SK-N-SH treated with all-trans-retinoic acid at 6 μM for 48 hours (cell line): ENCODE results near the gene PARVB.

Experiments used
- ATAC-seq: fragments of 200-7000 bp; cut with Tn5 transposase; 3 replicates; pipeline ENCODE4 v1.9.1; 2020; ENCODE audit warnings: mild to moderate bottlenecking, moderate library complexity
- ARNTL ChIP-seq: fragments of 450-650 bp; formaldehyde crosslinking; IDR thresholded peaks from 2 replicates; pipeline ENCODE4 v1.5.0; 2020; ENCODE audit warnings: low read depth, mild to moderate bottlenecking, moderate library complexity, borderline replicate concordance
- BACH2 ChIP-seq: fragments of 250-450 bp; sonication (Bioruptor Pico); IDR thresholded peaks from 2 replicates; pipeline ENCODE4 v1.9.0; 2021; ENCODE audit warnings: mild to moderate bottlenecking, borderline replicate concordance
- CSDC2 ChIP-seq: fragments of 250-450 bp; sonication (Bioruptor Pico); IDR thresholded peaks from 2 replicates; pipeline ENCODE4 v1.5.0; 2020; ENCODE audit warnings: mild to moderate bottlenecking, moderate library complexity
- ESRRG ChIP-seq: fragments of 250-450 bp; sonication (Bioruptor Pico); IDR thresholded peaks from 2 replicates; pipeline ENCODE4 v1.6.1; 2021; ENCODE audit warnings: mild to moderate bottlenecking
- GLIS3 ChIP-seq: fragments of 250-450 bp; sonication (Bioruptor Pico); IDR thresholded peaks from 2 replicates; pipeline ENCODE4 v1.5.0; 2020; ENCODE audit warnings: mild to moderate bottlenecking, moderate library complexity
- ISL1 ChIP-seq: fragments of 250-450 bp; sonication (Bioruptor Pico); IDR thresholded peaks from 2 replicates; pipeline ENCODE4 v2.1.2; 2022; ENCODE audit warnings: mild to moderate bottlenecking, moderate library complexity
- OSR1 ChIP-seq: fragments of 250-450 bp; sonication (Bioruptor Pico); IDR thresholded peaks from 2 replicates; pipeline ENCODE4 v1.8.0; 2022; ENCODE audit warnings: moderate library complexity, mild to moderate bottlenecking, inconsistent platforms
- POU6F1 ChIP-seq: fragments of 250-450 bp; sonication (Bioruptor Pico); IDR thresholded peaks from 2 replicates; pipeline ENCODE4 v1.8.0; 2021; ENCODE audit warnings: low read depth, mild to moderate bottlenecking, moderate library complexity, borderline replicate concordance
- PPARA ChIP-seq: fragments of 250-450 bp; sonication (Bioruptor Pico); IDR thresholded peaks from 2 replicates; pipeline ENCODE4 v1.5.0; 2020; ENCODE audit warnings: mild to moderate bottlenecking, borderline replicate concordance
- RARB ChIP-seq: fragments of 250-450 bp; sonication (Bioruptor Pico); IDR thresholded peaks from 2 replicates; pipeline ENCODE4 v1.8.0; 2021; ENCODE audit warnings: mild to moderate bottlenecking, moderate library complexity
- SNAI2 ChIP-seq: fragments of 250-450 bp; sonication (Bioruptor Pico); IDR thresholded peaks from 2 replicates; pipeline ENCODE4 v1.5.0; 2020; ENCODE audit warnings: mild to moderate bottlenecking, moderate library complexity
- TCF4 ChIP-seq: fragments of 250-450 bp; sonication (Bioruptor Pico); IDR thresholded peaks from 2 replicates; pipeline ENCODE4 v1.8.0; 2021; ENCODE audit warnings: mild to moderate bottlenecking, moderate library complexity, borderline replicate concordance
- TOX ChIP-seq: fragments of 250-450 bp; sonication (Bioruptor Pico); IDR thresholded peaks from 2 replicates; pipeline ENCODE4 v1.8.0; 2021; ENCODE audit warnings: mild to moderate bottlenecking, moderate library complexity, borderline replicate concordance
- TSHZ2 ChIP-seq: fragments of 250-450 bp; sonication (Bioruptor Pico); IDR thresholded peaks from 2 replicates; pipeline ENCODE4 v1.5.0; 2020; ENCODE audit warnings: mild to moderate bottlenecking, moderate library complexity
- ZC3H10 ChIP-seq: fragments of 250-450 bp; sonication (Bioruptor Pico); IDR thresholded peaks from 2 replicates; pipeline ENCODE4 v1.5.1; 2021; ENCODE audit warnings: mild to moderate bottlenecking, moderate library complexity
- ZFP3 ChIP-seq: fragments of 250-450 bp; sonication (Bioruptor Pico); IDR thresholded peaks from 2 replicates; pipeline ENCODE4 v1.5.0; 2020; ENCODE audit warnings: mild to moderate bottlenecking, moderate library complexity
- ZFP30 ChIP-seq: fragments of 450-650 bp; formaldehyde crosslinking; IDR thresholded peaks from 2 replicates; pipeline ENCODE4 v1.5.0; 2022; ENCODE audit warnings: mild to moderate bottlenecking, moderate library complexity
- ZNF70 ChIP-seq: fragments of 450-650 bp; formaldehyde crosslinking; IDR thresholded peaks from 2 replicates; pipeline ENCODE4 v1.5.0; 2020; ENCODE audit warnings: mild to moderate bottlenecking, moderate library complexity
- ZNF8 ChIP-seq: fragments of 450-650 bp; formaldehyde crosslinking; IDR thresholded peaks from 2 replicates; pipeline ENCODE4 v1.5.0; 2020; ENCODE audit warnings: mild to moderate bottlenecking, moderate library complexity
- TF ChIP-seq, protein P1 (sequence below): fragments of 250-450 bp; sonication (Bioruptor Pico); IDR thresholded peaks from 2 replicates; pipeline ENCODE4 v1.5.1; 2020; ENCODE audit warnings: low read depth, mild to moderate bottlenecking, moderate library complexity
- TF ChIP-seq, protein P2 (sequence below): fragments of 250-450 bp; sonication (Bioruptor Pico); IDR thresholded peaks from 2 replicates; pipeline ENCODE4 v1.8.0; 2020; ENCODE audit warnings: mild to moderate bottlenecking, moderate library complexity, borderline replicate concordance

PARVB gene

GRCh38 chr22:44100411-44100810 is 76.3 kb downstream of the PARVB start (continued):
- TF ChIP-seq ARNTL (CRISPR knock-in tag) (no peak), BACH2 (no peak), ZFP3 (CRISPR knock-in tag) (no peak), ZFP30 (CRISPR knock-in tag) (no peak), SNAI2 (CRISPR knock-in tag) (no peak), TOX (no peak)
- TF ChIP-seq, protein P1, sequence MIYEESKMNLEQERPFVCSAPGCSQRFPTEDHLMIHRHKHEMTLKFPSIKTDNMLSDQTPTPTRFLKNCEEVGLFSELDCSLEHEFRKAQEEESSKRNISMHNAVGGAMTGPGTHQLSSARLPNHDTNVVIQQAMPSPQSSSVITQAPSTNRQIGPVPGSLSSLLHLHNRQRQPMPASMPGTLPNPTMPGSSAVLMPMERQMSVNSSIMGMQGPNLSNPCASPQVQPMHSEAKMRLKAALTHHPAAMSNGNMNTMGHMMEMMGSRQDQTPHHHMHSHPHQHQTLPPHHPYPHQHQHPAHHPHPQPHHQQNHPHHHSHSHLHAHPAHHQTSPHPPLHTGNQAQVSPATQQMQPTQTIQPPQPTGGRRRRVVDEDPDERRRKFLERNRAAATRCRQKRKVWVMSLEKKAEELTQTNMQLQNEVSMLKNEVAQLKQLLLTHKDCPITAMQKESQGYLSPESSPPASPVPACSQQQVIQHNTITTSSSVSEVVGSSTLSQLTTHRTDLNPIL (CRISPR knock-in tag) = no peak

- TF ChIP-seq ZNF70 = no peak
- no peak for TF ChIP-seq ISL1 (CRISPR knock-in tag)
- TF ChIP-seq POU6F1 = no peak
- no peak for TF ChIP-seq ZC3H10 (CRISPR knock-in tag)
- TF ChIP-seq ZFP30 (CRISPR knock-in tag) = no peak
- no peak for TF ChIP-seq OSR1 (CRISPR knock-in tag)
- no peak for TF ChIP-seq TOX
- TF ChIP-seq GLIS3 (CRISPR knock-in tag) = no peak
- no peak for TF ChIP-seq SNAI2 (CRISPR knock-in tag)
- TF ChIP-seq PPARA = no peak
- no peak for TF ChIP-seq RARB
- no peak for TF ChIP-seq ZNF8 (CRISPR knock-in tag)
- no peak for TF ChIP-seq CSDC2 (CRISPR knock-in tag)
- TF ChIP-seq TCF4 = no peak
- TF ChIP-seq, protein P2, sequence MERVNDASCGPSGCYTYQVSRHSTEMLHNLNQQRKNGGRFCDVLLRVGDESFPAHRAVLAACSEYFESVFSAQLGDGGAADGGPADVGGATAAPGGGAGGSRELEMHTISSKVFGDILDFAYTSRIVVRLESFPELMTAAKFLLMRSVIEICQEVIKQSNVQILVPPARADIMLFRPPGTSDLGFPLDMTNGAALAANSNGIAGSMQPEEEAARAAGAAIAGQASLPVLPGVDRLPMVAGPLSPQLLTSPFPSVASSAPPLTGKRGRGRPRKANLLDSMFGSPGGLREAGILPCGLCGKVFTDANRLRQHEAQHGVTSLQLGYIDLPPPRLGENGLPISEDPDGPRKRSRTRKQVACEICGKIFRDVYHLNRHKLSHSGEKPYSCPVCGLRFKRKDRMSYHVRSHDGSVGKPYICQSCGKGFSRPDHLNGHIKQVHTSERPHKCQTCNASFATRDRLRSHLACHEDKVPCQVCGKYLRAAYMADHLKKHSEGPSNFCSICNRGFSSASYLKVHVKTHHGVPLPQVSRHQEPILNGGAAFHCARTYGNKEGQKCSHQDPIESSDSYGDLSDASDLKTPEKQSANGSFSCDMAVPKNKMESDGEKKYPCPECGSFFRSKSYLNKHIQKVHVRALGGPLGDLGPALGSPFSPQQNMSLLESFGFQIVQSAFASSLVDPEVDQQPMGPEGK (CRISPR knock-in tag) = no peak
- TF ChIP-seq TSHZ2 = no peak
- no peak for TF ChIP-seq ESRRG (CRISPR knock-in tag)
- no peak for ATAC-seq
Measured at GRCh38 chr22:44102121-44102520, 78.0 kb downstream of the PARVB start.

GRCh38 chr22:44102856-44103255 is 78.8 kb downstream of the PARVB start:
- no peak for TF ChIP-seq ISL1 (CRISPR knock-in tag)
- no peak for TF ChIP-seq ZNF70
- no peak for TF ChIP-seq PPARA
- TF ChIP-seq POU6F1 = no peak
- ATAC-seq = no peak

- no peak for ATAC-seq
- TF ChIP-seq RARB = no peak
- no peak for TF ChIP-seq TSHZ2
- TF ChIP-seq BACH2 = no peak
- no peak for TF ChIP-seq CSDC2 (CRISPR knock-in tag)
- no peak for TF ChIP-seq ISL1 (CRISPR knock-in tag)
- TF ChIP-seq, protein P2 (CRISPR knock-in tag) = no peak
- TF ChIP-seq, protein P1 (CRISPR knock-in tag) = no peak
Measured at GRCh38 chr22:44103735-44104480, 79.8 kb downstream of the PARVB start.
